Lower leg skin (tissue), 4 donors: ENCODE data around the gene MBD3L4. TPM values are rescaled to one million over a fixed set of nuclear protein-coding genes. Genes with fewer than 3 reads are reported as not detected.
"Not testable (repeated sequence)": the region's sequence is repeated elsewhere in the genome, so short reads cannot be mapped to it uniquely, and the experiment has no call there.

Source experiments
- DNase-seq, 2 donors: peaks; one replicate each; pipeline ENCODE4 v3.0.0-alpha.2; 2019; ENCODE audit warnings: low spot score in 2 of 2
- H3K4me3 ChIP-seq: fragments of 200-600 bp; sonication (generic); 2 replicates; pipeline ENCODE4 v1.5.1; 2017; ENCODE audit warnings: mild to moderate bottlenecking, low read depth; ENCODE audit not compliant: poor library complexity, severe bottlenecking
- POLR2A ChIP-seq, 2 donors: fragments of 450-650 bp; IDR thresholded peaks; one replicate each; pipeline ENCODE4 v1.6.1; 2016 to 2017; ENCODE audit warnings: antibody characterized with exemption in 2 of 2, mild to moderate bottlenecking in 1 of 2, moderate library complexity in 1 of 2
- WGBS, 2 donors: methylation state at CpG; one replicate each; pipeline ENCODE4 v1.1.5; 2018; 5-methylcytosine and 5-hydroxymethylcytosine counted together
- intact Hi-C: fragments of 100-400 bp; cut with DNase I; formaldehyde crosslinking; loops from one replicate; pipeline ENCODE4 v1.15.0; 2023; ENCODE audit warnings: low total_unique reads
- total RNA-seq, 4 donors: library from RNA; depleted of rRNA; stranded (reverse); fragments of >200 nt; gene quantifications; one replicate each; pipeline ENCODE4 v1.1.0, GENCODE V29; 2016
- TF ChIP-seq, protein P1 (sequence below), 3 donors: fragments of 450-650 bp; IDR thresholded peaks; one replicate each; pipeline ENCODE4 v1.5.1; 2016; ENCODE audit warnings: antibody characterized with exemption in 3 of 3, mild to moderate bottlenecking in 3 of 3, moderate library complexity in 2 of 3

The MBD3L4 gene
- total RNA-seq, 4 donors from 2014 or later, result not detected

- intact Hi-C loops, result no loop called here
- no peak overlapping the region for H3K4me3 ChIP-seq
- no peak for DNase-seq
- 80 to 97% methylated on average over 6 of the region's 6 CpGs for WGBS, 2 donors
- TF ChIP-seq, protein P1, sequence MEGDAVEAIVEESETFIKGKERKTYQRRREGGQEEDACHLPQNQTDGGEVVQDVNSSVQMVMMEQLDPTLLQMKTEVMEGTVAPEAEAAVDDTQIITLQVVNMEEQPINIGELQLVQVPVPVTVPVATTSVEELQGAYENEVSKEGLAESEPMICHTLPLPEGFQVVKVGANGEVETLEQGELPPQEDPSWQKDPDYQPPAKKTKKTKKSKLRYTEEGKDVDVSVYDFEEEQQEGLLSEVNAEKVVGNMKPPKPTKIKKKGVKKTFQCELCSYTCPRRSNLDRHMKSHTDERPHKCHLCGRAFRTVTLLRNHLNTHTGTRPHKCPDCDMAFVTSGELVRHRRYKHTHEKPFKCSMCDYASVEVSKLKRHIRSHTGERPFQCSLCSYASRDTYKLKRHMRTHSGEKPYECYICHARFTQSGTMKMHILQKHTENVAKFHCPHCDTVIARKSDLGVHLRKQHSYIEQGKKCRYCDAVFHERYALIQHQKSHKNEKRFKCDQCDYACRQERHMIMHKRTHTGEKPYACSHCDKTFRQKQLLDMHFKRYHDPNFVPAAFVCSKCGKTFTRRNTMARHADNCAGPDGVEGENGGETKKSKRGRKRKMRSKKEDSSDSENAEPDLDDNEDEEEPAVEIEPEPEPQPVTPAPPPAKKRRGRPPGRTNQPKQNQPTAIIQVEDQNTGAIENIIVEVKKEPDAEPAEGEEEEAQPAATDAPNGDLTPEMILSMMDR (IDR thresholded peaks at IDR 0.05), result no peak
- no peak for TF ChIP-seq POLR2A (IDR thresholded peaks at IDR 0.05)
Observed at GRCh38 chr19:7072541-7072940, 32.6 kb upstream of the MBD3L4 start.

DNA sequence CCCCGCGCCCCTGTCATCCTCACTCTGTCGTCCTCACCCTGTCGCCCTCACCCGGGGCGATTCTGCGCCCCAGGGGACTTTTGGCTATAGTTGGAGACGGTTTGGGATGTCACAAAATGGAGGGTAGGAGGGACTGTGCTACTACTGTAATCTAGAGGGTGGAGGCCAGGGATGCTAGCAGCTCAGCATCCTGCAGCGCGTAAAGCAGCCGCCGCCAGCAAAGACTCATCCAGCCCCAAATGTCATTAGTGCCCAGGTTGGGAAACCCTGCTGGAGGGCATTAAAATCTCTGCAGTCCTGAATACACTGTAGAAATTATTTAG is 29.9 kb upstream of the MBD3L4 start:
- peak overlapping the region; percentile 94 for H3K4me3 ChIP-seq
- no peak for DNase-seq
- intact Hi-C loops, result no loop called here
- TF ChIP-seq POLR2A (IDR thresholded peaks at IDR 0.05), result no peak
- TF ChIP-seq, protein P1 (IDR thresholded peaks at IDR 0.05), result no peak
- WGBS, 2 donors, result 0% methylated on average over 12 of the region's 12 CpGs

- TF ChIP-seq POLR2A (IDR thresholded peaks at IDR 0.05), result no peak
- peak within 1 kb of the TSS; percentile 94 for H3K4me3 ChIP-seq
- intact Hi-C loops, result no loop called here
- peak; percentile 98 to 100 for DNase-seq
- 1 to 2% methylated on average over 32 to 37 of the region's 56 CpGs for WGBS, 2 donors
Observed at GRCh38 chr19:7069042-7069903, 29.3 kb upstream of the MBD3L4 start, which contains the start of gene ZNF557. ZNF557 (plus strand) TSS chr19:7069703; CDS start chr19:7075075, 5,372 bp downstream.

GRCh38 chr19:7068599-7068998 is 28.6 kb upstream of the MBD3L4 start:
- no peak for TF ChIP-seq POLR2A (IDR thresholded peaks at IDR 0.05)
- TF ChIP-seq, protein P1 (IDR thresholded peaks at IDR 0.05), result no peak
- intact Hi-C loops, result no loop called here
- 84 to 85% methylated on average over 6 of the region's 6 CpGs for WGBS, 2 donors
- H3K4me3 ChIP-seq, result no peak overlapping the region
- no peak for DNase-seq

- no peak for DNase-seq
- no peak for TF ChIP-seq POLR2A (IDR thresholded peaks at IDR 0.05)
- TF ChIP-seq, protein P1 (IDR thresholded peaks at IDR 0.05), result no peak
- intact Hi-C loops, result no loop called here
- no peak overlapping the region for H3K4me3 ChIP-seq
- 64 to 74% methylated on average over 2 of the region's 2 CpGs for WGBS, 2 donors
Observed at GRCh38 chr19:7067716-7068115, 27.7 kb upstream of the MBD3L4 start.

DNA sequence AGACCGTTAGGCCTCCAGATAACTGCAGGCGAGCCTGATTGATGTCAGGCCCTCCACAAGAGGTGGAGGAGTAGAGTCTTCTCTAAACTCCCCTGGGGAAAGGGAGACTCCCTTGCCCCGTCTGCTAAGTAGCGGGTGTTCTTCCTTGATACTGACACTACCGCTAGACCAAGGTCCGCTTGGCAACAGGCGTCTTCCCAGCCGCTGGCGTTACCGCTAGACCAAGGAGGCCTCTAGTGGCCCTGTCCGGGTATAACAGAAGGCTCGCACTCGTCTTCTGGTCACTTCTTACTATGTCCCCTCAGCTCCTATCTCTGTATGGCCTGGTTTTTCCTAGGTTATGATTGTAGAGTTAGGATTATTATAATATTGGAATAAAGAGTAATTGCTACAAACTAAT is 27.1 kb upstream of the MBD3L4 start:
- WGBS, 2 donors, result 44 to 66% methylated on average over 13 of the region's 13 CpGs

More for the DNA sequence above, 27.1 kb upstream of the MBD3L4 start:
- intact Hi-C loops, H3K4me3 ChIP-seq, DNase-seq: not testable (repeated sequence)
